C4-2B (cell line): ENCODE data around the gene HRH2.

Source experiments
- H3K27ac ChIP-seq: fragments of 450-650 bp; 2 replicates; pipeline ENCODE4 v1.5.1; 2017
- ZFX ChIP-seq: fragments of 450-650 bp; IDR thresholded peaks from 2 replicates; pipeline ENCODE4 v1.6.1; 2017
- TF ChIP-seq, protein P1 (sequence below): fragments of 450-650 bp; conservative IDR thresholded peaks from 2 replicates; pipeline ENCODE4 v1.5.1; 2017; ENCODE audit warnings: mild to moderate bottlenecking

The HRH2 gene

DNA sequence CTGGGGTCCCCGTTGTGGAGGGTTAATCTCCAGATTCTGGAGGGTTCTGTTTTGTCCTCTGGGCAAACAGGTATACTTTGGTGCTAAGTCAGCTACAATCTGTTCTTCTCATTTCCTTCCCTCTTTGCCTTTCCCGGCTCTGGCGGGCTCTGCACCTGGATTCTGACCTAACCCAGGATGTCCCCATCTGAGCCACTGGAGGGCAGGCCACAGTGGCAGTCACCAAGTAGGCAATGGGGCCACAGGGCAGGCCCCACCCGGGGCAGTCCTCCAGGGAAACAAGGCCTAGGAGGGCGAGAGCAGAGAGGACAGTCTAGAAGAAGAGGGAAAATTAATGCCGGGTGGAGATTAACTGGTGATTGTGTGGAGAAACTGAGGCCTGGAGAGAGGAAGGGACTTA lies 40.4 kb upstream of the HRH2 start:
- TF ChIP-seq ZFX: no peak
- TF ChIP-seq, protein P1, sequence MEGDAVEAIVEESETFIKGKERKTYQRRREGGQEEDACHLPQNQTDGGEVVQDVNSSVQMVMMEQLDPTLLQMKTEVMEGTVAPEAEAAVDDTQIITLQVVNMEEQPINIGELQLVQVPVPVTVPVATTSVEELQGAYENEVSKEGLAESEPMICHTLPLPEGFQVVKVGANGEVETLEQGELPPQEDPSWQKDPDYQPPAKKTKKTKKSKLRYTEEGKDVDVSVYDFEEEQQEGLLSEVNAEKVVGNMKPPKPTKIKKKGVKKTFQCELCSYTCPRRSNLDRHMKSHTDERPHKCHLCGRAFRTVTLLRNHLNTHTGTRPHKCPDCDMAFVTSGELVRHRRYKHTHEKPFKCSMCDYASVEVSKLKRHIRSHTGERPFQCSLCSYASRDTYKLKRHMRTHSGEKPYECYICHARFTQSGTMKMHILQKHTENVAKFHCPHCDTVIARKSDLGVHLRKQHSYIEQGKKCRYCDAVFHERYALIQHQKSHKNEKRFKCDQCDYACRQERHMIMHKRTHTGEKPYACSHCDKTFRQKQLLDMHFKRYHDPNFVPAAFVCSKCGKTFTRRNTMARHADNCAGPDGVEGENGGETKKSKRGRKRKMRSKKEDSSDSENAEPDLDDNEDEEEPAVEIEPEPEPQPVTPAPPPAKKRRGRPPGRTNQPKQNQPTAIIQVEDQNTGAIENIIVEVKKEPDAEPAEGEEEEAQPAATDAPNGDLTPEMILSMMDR: no peak
- no peak overlapping the region for H3K27ac ChIP-seq

DNA sequence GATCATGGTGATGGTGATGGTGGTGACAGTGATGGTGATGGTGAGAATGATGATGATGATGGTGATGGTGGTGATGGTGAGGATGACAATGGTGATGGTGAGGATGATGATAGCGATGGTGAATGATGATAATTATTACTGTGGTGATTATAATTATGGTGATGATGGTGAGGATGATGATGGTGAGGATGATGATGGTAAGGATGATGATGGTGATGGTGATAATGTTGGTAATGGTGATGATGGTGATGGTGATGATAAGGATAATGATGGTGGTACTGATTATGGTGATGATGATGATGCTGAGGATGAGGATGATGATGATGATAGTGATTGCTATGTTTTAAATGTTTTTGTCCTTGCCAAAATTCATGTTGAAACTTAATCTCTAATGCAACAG lies 37.3 kb upstream of the HRH2 start:
- TF ChIP-seq, protein P1: no peak
- no peak for TF ChIP-seq ZFX
- H3K27ac ChIP-seq: no peak overlapping the region

DNA sequence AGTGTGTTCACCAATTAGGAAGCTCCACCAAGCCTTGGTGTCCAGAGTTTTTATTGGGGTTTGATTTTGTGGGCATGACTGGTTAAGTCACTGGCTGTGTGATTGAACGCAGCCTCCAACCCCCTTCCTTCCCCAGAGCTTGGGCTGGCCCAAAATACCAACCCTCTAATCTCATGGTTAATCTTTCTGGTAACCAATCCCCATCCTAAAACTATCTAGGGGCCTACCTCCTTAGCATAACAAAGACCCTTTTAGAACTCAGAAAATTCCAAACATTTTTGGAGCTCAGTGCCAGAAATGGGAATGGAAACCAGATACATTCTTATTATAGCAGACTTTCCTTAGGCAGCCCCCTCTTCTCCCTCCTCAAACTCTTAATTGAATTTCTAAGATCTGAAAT lies 35.9 kb upstream of the HRH2 start:
- no peak overlapping the region for H3K27ac ChIP-seq
- TF ChIP-seq, protein P1: no peak
- no peak for TF ChIP-seq ZFX

DNA sequence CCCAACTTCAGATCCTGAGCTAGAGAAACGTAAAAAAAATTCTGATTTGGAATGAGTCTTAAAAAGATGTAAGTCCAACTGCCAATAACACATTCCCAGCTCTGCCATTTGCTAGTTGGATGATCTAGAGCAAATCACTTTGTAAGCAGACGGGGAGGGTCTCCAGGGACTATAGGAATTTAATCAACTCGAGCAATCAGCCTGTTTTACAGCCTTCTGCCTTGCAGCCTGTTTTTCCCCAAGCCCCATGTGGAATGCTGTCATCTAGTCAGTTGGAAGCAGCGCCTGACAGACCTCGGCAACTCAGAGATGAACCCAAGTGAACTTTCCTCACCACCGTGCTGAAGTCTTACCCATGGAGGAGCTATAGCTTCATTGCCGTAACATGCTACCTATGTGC lies 34.8 kb upstream of the HRH2 start:
- no peak overlapping the region for H3K27ac ChIP-seq
- TF ChIP-seq, protein P1: no peak
- no peak for TF ChIP-seq ZFX

DNA sequence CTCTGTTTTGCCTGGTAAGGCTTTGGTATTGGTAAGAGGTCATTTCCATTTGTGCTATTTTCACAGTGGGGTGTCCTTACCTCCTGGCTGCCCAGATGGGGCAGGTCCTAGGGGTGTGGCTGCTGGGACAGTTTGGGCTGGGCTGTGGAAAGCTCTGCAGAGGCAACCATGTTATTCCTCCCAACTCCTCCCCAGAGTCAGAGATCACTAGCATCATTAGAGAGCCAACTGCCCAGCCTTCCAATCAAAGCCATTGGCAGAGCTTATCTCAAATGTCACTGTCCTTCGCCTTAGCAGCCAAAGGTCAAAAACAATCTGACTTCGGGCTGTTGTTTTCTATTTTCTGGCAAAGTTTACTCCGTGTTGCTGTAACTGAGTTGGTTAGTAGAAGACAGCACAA lies 33.6 kb upstream of the HRH2 start:
- TF ChIP-seq ZFX: no peak
- TF ChIP-seq, protein P1: no peak
- no peak overlapping the region for H3K27ac ChIP-seq

DNA sequence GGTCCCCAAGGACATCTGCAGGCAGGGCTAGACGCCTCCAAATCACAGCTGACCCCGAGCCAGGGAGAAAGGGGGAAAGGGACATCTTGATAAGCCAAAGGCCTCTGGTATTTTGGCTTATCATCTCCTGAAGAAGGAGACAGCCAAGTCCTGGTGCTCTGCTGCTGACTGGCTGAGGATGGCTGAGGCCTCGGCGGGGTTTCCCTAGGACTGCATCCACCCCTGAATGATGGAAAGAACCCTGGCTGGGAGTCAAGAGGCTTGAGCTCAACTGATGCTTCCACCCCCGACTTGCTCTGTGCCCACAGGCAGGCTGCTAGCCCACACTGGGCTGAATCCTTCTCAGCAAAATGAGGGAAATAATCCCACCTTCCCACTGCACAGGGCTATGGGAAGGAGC lies 30.9 kb upstream of the HRH2 start:
- no peak overlapping the region for H3K27ac ChIP-seq
- TF ChIP-seq, protein P1: no peak
- no peak for TF ChIP-seq ZFX

DNA sequence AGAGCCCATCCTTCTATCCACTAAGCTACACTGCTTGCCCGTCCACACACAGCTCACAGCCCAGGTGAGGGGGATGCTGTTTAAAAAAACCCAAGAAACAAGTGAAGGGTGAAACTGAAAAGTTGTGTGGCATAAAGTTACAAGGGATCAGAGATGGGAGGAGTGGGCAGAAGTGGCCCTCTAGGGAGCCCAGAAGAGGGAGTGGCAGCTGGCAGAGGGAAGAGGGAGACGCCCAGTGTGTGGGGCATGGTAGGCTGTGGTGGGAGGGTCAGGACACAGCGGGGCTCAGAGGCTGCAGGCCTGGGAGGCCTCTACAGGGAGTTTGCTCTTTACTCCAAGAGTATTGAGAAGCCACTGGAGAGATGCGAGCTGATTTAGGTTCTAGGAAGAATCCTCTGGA lies 30.1 kb upstream of the HRH2 start:
- no peak for TF ChIP-seq ZFX
- TF ChIP-seq, protein P1: no peak
- no peak overlapping the region for H3K27ac ChIP-seq
